Activated naive CD4-positive, alpha-beta T cell treated with anti-CD3 and anti-CD28 coated beads for 36 hours (primary cell): ENCODE measurements around the gene CDC25C. TPM values are rescaled to one million over a fixed set of nuclear protein-coding genes. Genes with fewer than 3 reads are reported as not detected.

ENCODE experiments used
- CTCF ChIA-PET: fragments of 350-600 bp; sonication (Branson Sonifier 250); formaldehyde crosslinking; loops from one replicate; lab custom pipeline; 2021; ENCODE audit warnings: antibody characterized with exemption; lab: Charles Lee
- DNase-seq: peaks from one replicate; pipeline ENCODE4 v3.0.0-alpha.2; 2020
- H3K27ac Mint-ChIP-seq: one replicate; pipeline ENCODE4 v1.8.0; 2021; ENCODE audit warnings: mild to moderate bottlenecking, mixed read lengths
- H3K27me3 Mint-ChIP-seq: one replicate; pipeline ENCODE4 v1.8.0; 2021; ENCODE audit warnings: low read depth, mixed read lengths
- H3K36me3 Mint-ChIP-seq: one replicate; pipeline ENCODE4 v1.8.0; 2021; ENCODE audit warnings: low read depth, mixed read lengths
- H3K4me1 Mint-ChIP-seq: one replicate; pipeline ENCODE4 v1.8.0; 2021; ENCODE audit warnings: low read depth, mixed read lengths
- H3K4me3 Mint-ChIP-seq: one replicate; pipeline ENCODE4 v1.8.0; 2021; ENCODE audit warnings: mild to moderate bottlenecking, moderate library complexity, mixed read lengths
- H3K9me3 Mint-ChIP-seq: one replicate; pipeline ENCODE4 v1.8.0; 2021; ENCODE audit warnings: mixed read lengths
- intact Hi-C: fragments of 100-400 bp; cut with micrococcal nuclease; formaldehyde crosslinking; loops from one replicate; pipeline ENCODE4 v1.15.1; 2023
- total RNA-seq, 2 experiments: library from RNA; stranded (reverse); gene quantifications; one replicate each; pipeline ENCODE4 v1.2.3, GENCODE V29; 2021

The CDC25C gene
- total RNA-seq, 2 experiments from 2014 or later: 23.2 to 26.6 TPM

DNA sequence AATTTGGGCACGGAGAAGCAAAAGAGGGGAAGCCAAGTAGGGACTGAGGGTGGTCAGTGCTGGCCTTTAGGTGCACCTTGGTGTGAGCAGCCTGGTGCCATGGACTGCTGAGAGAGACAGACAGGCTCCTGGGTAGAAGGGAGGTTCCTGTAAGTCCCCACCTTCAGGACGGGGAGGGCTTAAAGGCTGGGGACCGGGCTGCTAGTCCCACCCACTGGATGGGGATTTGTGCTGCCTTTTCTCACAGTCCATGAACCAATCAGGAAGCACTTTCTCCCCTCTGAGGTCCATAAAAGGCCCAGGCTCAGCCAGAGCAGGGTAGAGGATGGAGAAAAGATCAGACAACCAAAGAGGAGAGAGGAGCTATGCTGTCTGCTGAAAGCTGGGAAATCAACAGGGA, 15.2 kb downstream of the CDC25C start:
- CTCF ChIA-PET: interaction anchor here (0.5 kb wide), 1 partner anchor 122 kb away, joined by 3 read pairs; no protein-coding TSS in a partner anchor
- Mint-ChIP-seq H3K27me3 (no peaks in the 10 kb centered on the region), H3K4me1 (no peaks in the 10 kb centered on the region), H3K9me3 (no peaks in the 10 kb centered on the region), H3K4me3 (no peak overlapping the region), H3K36me3 (peaks cover 3% of the 10 kb centered on the region), H3K27ac (no peak overlapping the region)
- DNase-seq: no peak
- intact Hi-C loops: no loop called here

GRCh38 chr5:138315751-138316278, 15.8 kb downstream of the CDC25C start:
- H3K4me3 Mint-ChIP-seq: no peak overlapping the region
- H3K9me3 Mint-ChIP-seq: no peaks in the 10 kb centered on the region
- intact Hi-C loops: no loop called here
- H3K27me3 Mint-ChIP-seq: peaks cover 1% of the 10 kb centered on the region
- CTCF ChIA-PET: interaction anchor here (0.5 kb wide), 1 partner anchor 122 kb away, joined by 3 read pairs; no protein-coding TSS in a partner anchor
- no peak for DNase-seq
- no peak overlapping the region for H3K27ac Mint-ChIP-seq
- peaks cover 3% of the 10 kb centered on the region for H3K36me3 Mint-ChIP-seq
- no peaks in the 10 kb centered on the region for H3K4me1 Mint-ChIP-seq

DNA sequence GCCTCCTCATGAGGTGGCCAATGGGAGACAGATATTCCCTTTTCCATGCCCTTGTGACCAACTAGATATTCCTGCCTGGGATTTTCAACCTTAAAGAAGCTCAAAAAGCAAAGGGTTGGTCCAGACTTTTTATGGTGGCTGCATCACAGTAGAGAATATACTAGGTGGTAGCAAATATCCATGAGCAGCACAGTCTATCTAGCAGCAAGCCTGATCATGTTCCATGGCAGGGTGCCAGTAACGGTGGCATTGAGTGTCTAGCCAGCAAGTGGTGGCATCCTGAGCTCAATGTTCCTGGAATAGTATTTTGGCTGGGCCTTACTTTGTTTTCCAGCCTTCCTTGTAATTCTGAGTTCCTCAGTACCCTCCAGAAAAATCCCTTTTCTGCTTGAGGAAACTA, 25.8 kb downstream of the CDC25C start:
- H3K9me3 Mint-ChIP-seq: no peaks in the 10 kb centered on the region
- peak; percentile 12 for DNase-seq
- CTCF ChIA-PET: no interaction called here
- no peak overlapping the region for H3K27ac Mint-ChIP-seq
- no peaks in the 10 kb centered on the region for H3K27me3 Mint-ChIP-seq
- H3K4me1 Mint-ChIP-seq: no peaks in the 10 kb centered on the region
- no peak overlapping the region for H3K4me3 Mint-ChIP-seq
- intact Hi-C loops: no loop called here
- H3K36me3 Mint-ChIP-seq: no peaks in the 10 kb centered on the region

DNA sequence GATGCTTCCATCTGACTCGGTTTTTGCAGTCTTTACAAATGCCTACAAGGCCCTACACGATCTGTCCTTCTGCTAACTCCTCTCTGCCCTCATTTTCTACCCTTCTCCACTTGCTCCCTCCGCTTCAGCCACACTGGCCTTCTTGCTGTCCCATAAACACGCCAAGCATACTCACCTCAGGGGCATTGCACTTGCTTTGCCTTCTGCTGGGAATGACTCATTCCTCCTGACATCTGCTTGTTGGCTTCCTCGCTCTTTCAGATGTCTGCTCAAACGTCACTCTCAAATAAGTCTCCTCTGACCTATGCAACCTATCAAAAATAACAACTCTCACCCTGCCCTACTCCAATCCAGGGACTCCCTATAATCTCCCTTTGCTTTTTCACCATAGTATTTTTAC, 28.2 kb downstream of the CDC25C start:
- Mint-ChIP-seq H3K4me1 (no peaks in the 10 kb centered on the region), H3K9me3 (no peaks in the 10 kb centered on the region), H3K4me3 (no peak overlapping the region), H3K27ac (no peak overlapping the region), H3K27me3 (no peaks in the 10 kb centered on the region), H3K36me3 (no peaks in the 10 kb centered on the region)
- intact Hi-C loops: no loop called here
- CTCF ChIA-PET: no interaction called here
- no peak for DNase-seq

- Mint-ChIP-seq H3K27me3 (no peaks in the 10 kb centered on the region), H3K4me3 (no peak overlapping the region), H3K36me3 (no peaks in the 10 kb centered on the region), H3K4me1 (no peaks in the 10 kb centered on the region), H3K9me3 (no peaks in the 10 kb centered on the region), H3K27ac (no peak overlapping the region)
- DNase-seq: no peak
- intact Hi-C loops: no loop called here
- CTCF ChIA-PET: no interaction called here
Observed at GRCh38 chr5:138289296-138289695, 42.3 kb downstream of the CDC25C start.

DNA sequence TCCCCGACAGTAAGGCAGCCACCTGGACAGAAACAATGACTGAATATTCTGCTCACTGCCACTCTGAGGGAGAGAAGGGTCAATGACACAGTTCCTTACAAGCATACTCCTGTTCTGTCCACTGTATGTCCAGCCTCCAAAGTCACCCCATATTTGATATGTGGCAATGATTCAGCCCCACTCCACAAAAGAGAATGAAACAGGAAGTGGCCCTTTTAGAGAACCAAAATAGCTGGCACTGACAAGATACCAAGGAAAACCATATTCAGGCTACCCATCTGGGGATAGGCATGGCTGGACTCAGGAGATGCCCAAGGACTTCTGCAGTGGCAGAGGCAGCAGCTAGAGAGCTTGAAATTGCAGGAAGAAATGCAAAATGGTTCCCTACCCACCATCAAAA, 44.4 kb downstream of the CDC25C start:
- Mint-ChIP-seq H3K4me1 (no peaks in the 10 kb centered on the region), H3K27me3 (no peaks in the 10 kb centered on the region), H3K36me3 (no peaks in the 10 kb centered on the region), H3K4me3 (no peak overlapping the region), H3K27ac (no peak overlapping the region), H3K9me3 (no peaks in the 10 kb centered on the region)
- intact Hi-C loops: no loop called here
- no peak for DNase-seq
- CTCF ChIA-PET: no interaction called here

- Mint-ChIP-seq H3K4me3 (no peak overlapping the region), H3K4me1 (no peaks in the 10 kb centered on the region), H3K36me3 (no peaks in the 10 kb centered on the region), H3K27ac (no peak overlapping the region), H3K27me3 (no peaks in the 10 kb centered on the region), H3K9me3 (no peaks in the 10 kb centered on the region)
- DNase-seq: peak; percentile 15
- CTCF ChIA-PET: interaction anchor here (0.6 to 1.8 kb wide), 3 partner anchors 103 to 604 kb away, joined by 3 to 9 read pairs (median 4); no protein-coding TSS in a partner anchor
- intact Hi-C loops: loop anchor here (1.0 to 5.0 kb wide), 3 partner anchors 60 to 103 kb away; partner anchors contain the start of gene CDC23
Observed at GRCh38 chr5:138282920-138283742, 48.5 kb downstream of the CDC25C start.

GRCh38 chr5:138280915-138281314, 50.7 kb downstream of the CDC25C start:
- CTCF ChIA-PET: interaction anchor here (0.5 to 0.7 kb wide), 2 partner anchors 53 to 129 kb away, joined by 3 to 5 read pairs; no protein-coding TSS in a partner anchor
- Mint-ChIP-seq H3K27me3 (no peaks in the 10 kb centered on the region), H3K9me3 (no peaks in the 10 kb centered on the region), H3K27ac (no peak overlapping the region), H3K4me3 (no peak overlapping the region), H3K4me1 (no peaks in the 10 kb centered on the region), H3K36me3 (no peaks in the 10 kb centered on the region)
- no peak for DNase-seq
- intact Hi-C loops: loop anchor here (5.0 kb wide), 1 partner anchor 69 kb away; the partner anchor contains the start of gene CDC23

- CTCF ChIA-PET: interaction anchor here (0.6 to 0.7 kb wide), 2 partner anchors 23 to 52 kb away, joined by 3 read pairs; no protein-coding TSS in a partner anchor
- Mint-ChIP-seq H3K4me3 (no peak overlapping the region), H3K9me3 (no peaks in the 10 kb centered on the region), H3K4me1 (peaks cover 3% of the 10 kb centered on the region), H3K36me3 (no peaks in the 10 kb centered on the region), H3K27me3 (peaks cover 18% of the 10 kb centered on the region), H3K27ac (no peak overlapping the region)
- no peak for DNase-seq
- intact Hi-C loops: no loop called here
Observed at GRCh38 chr5:138276402-138277054, 55.1 kb downstream of the CDC25C start.

DNA sequence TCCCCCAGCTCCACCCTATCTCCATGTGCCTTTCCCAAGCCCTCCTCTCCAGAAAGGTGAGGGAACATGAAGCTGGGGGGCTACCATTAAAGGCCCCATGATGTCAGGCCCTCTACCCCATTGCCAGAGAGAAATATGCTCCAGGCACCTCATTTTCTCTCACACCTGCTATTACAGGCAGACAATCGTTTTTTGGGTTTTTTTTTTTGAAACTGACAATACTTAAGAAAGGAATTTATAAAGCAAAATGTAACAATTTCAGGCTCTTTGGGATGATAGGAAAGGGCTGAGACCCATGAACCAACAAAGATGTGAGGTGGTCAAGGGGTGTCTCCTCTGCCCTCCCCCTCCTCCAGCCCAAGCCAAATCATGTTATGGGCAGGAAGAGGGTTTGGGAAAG, 55.7 kb downstream of the CDC25C start:
- CTCF ChIA-PET: interaction anchor here (1.2 kb wide), 1 partner anchor 23 kb away, joined by 3 read pairs; no protein-coding TSS in a partner anchor
- Mint-ChIP-seq H3K4me1 (peaks cover 3% of the 10 kb centered on the region), H3K4me3 (no peak overlapping the region), H3K27ac (no peak overlapping the region), H3K36me3 (no peaks in the 10 kb centered on the region), H3K27me3 (peaks cover 18% of the 10 kb centered on the region), H3K9me3 (no peaks in the 10 kb centered on the region)
- intact Hi-C loops: no loop called here
- no peak for DNase-seq

DNA sequence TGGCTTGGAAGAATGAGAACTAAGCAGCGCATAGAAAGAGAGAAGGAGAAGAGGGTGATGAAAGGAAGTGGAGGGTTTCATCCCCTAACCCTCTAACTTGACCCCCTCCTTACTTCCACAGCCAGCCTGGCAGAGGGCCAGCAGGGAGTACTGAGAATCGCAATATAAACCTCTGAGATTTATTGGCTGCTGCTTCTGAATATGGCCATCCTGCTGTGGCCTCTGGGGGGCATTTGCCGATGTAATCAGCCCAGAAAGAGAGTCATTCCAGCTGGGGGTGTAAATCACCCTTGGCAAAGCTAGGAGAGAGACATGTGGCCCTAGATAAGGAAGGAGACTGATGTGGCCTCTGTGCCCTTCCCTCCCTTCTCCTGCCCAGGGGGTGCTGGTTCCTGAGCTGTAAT, 56.2 kb downstream of the CDC25C start:
- intact Hi-C loops: no loop called here
- CTCF ChIA-PET: interaction anchor here (1.2 kb wide), 1 partner anchor 23 kb away, joined by 3 read pairs; no protein-coding TSS in a partner anchor
- Mint-ChIP-seq H3K27ac (no peak overlapping the region), H3K4me1 (peaks cover 3% of the 10 kb centered on the region), H3K27me3 (peaks cover 18% of the 10 kb centered on the region), H3K36me3 (no peaks in the 10 kb centered on the region), H3K4me3 (no peak overlapping the region), H3K9me3 (no peaks in the 10 kb centered on the region)
- DNase-seq: no peak

- H3K4me3 Mint-ChIP-seq: peak within 1 kb of the TSS; percentile 36
- H3K27me3 Mint-ChIP-seq: peaks cover 18% of the 10 kb centered on the region
- no peaks in the 10 kb centered on the region for H3K9me3 Mint-ChIP-seq
- DNase-seq: peak; percentile 11
- intact Hi-C loops: no loop called here
- CTCF ChIA-PET: interaction anchor here (0.7 kb wide), 1 partner anchor 27 kb away, joined by 3 read pairs; no protein-coding TSS in a partner anchor
- H3K27ac Mint-ChIP-seq: no peak within 1 kb of the TSS
- no peaks in the 10 kb centered on the region for H3K36me3 Mint-ChIP-seq
- peaks cover 3% of the 10 kb centered on the region for H3K4me1 Mint-ChIP-seq
Observed at GRCh38 chr5:138274189-138274853, 57.3 kb downstream of the CDC25C start, which contains the start of gene GFRA3. Gene GFRA3 (minus strand): TSS chr5:138274621. CDS start chr5:138274424, 197 bp downstream.
